IMR-90 (cell line): ENCODE results near the gene OR14K1. TPM values are rescaled to one million over a fixed set of nuclear protein-coding genes. Genes with fewer than 3 reads are reported as not detected.

Experiments used
- ATAC-seq: fragments of 200-7000 bp; cut with Tn5 transposase; 2 replicates; pipeline ENCODE4 v1.9.1; 2020; ENCODE audit warnings: low read depth, mild to moderate bottlenecking, moderate library complexity
- BruUV-seq: library from RNA; stranded (reverse); fragments of 400-500 nt; replicated peaks from 2 replicates; lab custom pipeline; 2021; lab: Mats Ljungman, UMichigan
- CTCF ChIA-PET: fragments of 300-600 bp; formaldehyde crosslinking; extraction: SDS; loops from one replicate; lab custom pipeline; 2021; ENCODE audit warnings: antibody characterized with exemption; lab: Yijun Ruan, JAX
- POLR2A ChIA-PET: fragments of 300-600 bp; sonication (Branson Sonifier 250); formaldehyde crosslinking; loops from one replicate; lab custom pipeline; 2022; ENCODE audit warnings: antibody characterized with exemption; ENCODE audit not compliant: unreplicated experiment; lab: Charles Lee
- DNase-seq: peaks from one replicate; pipeline ENCODE4 v3.0.0; 2013
- H2AFZ ChIP-seq: replicated peaks from 2 replicates; pipeline ENCODE3; 2013; ENCODE audit warnings: low read length, mild to moderate bottlenecking; ENCODE audit not compliant: poor library complexity
- H2AK5ac ChIP-seq: 2 replicates; pipeline ENCODE4 v1.6.1; 2013; ENCODE audit warnings: low read depth, low read length, inconsistent platforms
- H2AK9ac ChIP-seq: replicated peaks from 2 replicates; pipeline ENCODE3; 2013; ENCODE audit warnings: mild to moderate bottlenecking, low read depth, low read length, moderate library complexity; ENCODE audit not compliant: poor library complexity
- H2BK120ac ChIP-seq: 2 replicates; pipeline ENCODE4 v1.6.1; 2013; ENCODE audit warnings: low read depth, low read length, inconsistent platforms
- H2BK15ac ChIP-seq: 3 replicates; pipeline ENCODE4 v1.6.1; 2013; ENCODE audit warnings: low read depth, low read length, inconsistent platforms
- H2BK20ac ChIP-seq: 2 replicates; pipeline ENCODE4 v1.6.1; 2013; ENCODE audit warnings: low read depth, mild to moderate bottlenecking, inconsistent platforms, low read length, moderate library complexity
- H2BK5ac ChIP-seq: 2 replicates; pipeline ENCODE4 v1.6.1; 2013; ENCODE audit warnings: mild to moderate bottlenecking, low read depth, low read length, inconsistent platforms; ENCODE audit not compliant: poor library complexity, severe bottlenecking
- H3K14ac ChIP-seq: replicated peaks from 2 replicates; pipeline ENCODE4 v1.6.1; 2013; ENCODE audit warnings: low read depth, low read length, inconsistent platforms
- H3K18ac ChIP-seq: 2 replicates; pipeline ENCODE4 v1.6.1; 2013; ENCODE audit warnings: low read depth, low read length, control low read depth
- H3K23ac ChIP-seq: 2 replicates; pipeline ENCODE4 v1.6.1; 2013; ENCODE audit warnings: low read depth, low read length, inconsistent platforms
- H3K27ac ChIP-seq: 2 replicates; pipeline ENCODE4 v1.5.1; 2013; ENCODE audit warnings: mild to moderate bottlenecking, control low read depth, low read length; ENCODE audit not compliant: insufficient read depth
- H3K27me3 ChIP-seq: 2 replicates; pipeline ENCODE4 v1.6.1; 2013; ENCODE audit warnings: low read length; ENCODE audit not compliant: control insufficient read depth, insufficient read depth
- H3K36me3 ChIP-seq: 2 replicates; pipeline ENCODE4 v1.6.1; 2013; ENCODE audit warnings: low read length, mixed read lengths; ENCODE audit not compliant: control insufficient read depth, insufficient read depth
- H3K4ac ChIP-seq: 2 replicates; pipeline ENCODE4 v1.6.1; 2013; ENCODE audit warnings: low read depth, low read length, inconsistent platforms
- H3K4me1 ChIP-seq: 2 replicates; pipeline ENCODE4 v1.6.1; 2013; ENCODE audit warnings: low read length, mixed read lengths; ENCODE audit not compliant: control insufficient read depth, insufficient read depth
- H3K4me2 ChIP-seq: 2 replicates; pipeline ENCODE4 v1.6.1; 2013; ENCODE audit warnings: low read depth, mild to moderate bottlenecking, control low read depth, low read length, moderate library complexity
- H3K4me3 ChIP-seq: 2 replicates; pipeline ENCODE4 v1.5.1; 2013; ENCODE audit warnings: low read depth, mild to moderate bottlenecking, control low read depth, low read length, moderate library complexity; ENCODE audit not compliant: insufficient read depth
- H3K56ac ChIP-seq: 2 replicates; pipeline ENCODE4 v1.6.1; 2013; ENCODE audit warnings: low read length, inconsistent platforms; ENCODE audit not compliant: insufficient read depth; ENCODE audit errors: extremely low read depth
- H3K79me1 ChIP-seq, 2 experiments: 2 replicates each; pipeline ENCODE4 v1.6.1; 2013; ENCODE audit warnings: low read length in 2 of 2, inconsistent platforms in 1 of 2, low read depth in 1 of 2
- H3K9ac ChIP-seq: 2 replicates; pipeline ENCODE4 v1.6.1; 2013; ENCODE audit warnings: low read depth, low read length, control low read depth
- H3K9me1 ChIP-seq: 2 replicates; pipeline ENCODE4 v1.6.1; 2013; ENCODE audit warnings: low read length, inconsistent platforms; ENCODE audit not compliant: insufficient read depth
- H3K9me3 ChIP-seq: 2 replicates; pipeline ENCODE4 v1.6.1; 2013; ENCODE audit warnings: low read length; ENCODE audit not compliant: control insufficient read depth, insufficient read depth
- H4K20me1 ChIP-seq: 2 replicates; pipeline ENCODE4 v1.6.1; 2013; ENCODE audit warnings: low read length, inconsistent platforms; ENCODE audit not compliant: insufficient read depth
- H4K5ac ChIP-seq: 2 replicates; pipeline ENCODE4 v1.6.1; 2013; ENCODE audit warnings: mild to moderate bottlenecking, low read depth, low read length, control low read depth
- H4K8ac ChIP-seq, 2 experiments: 2 replicates each; pipeline ENCODE4 v1.6.1; 2013; ENCODE audit warnings: low read depth in 2 of 2, low read length in 2 of 2, control low read depth in 1 of 2, inconsistent platforms in 1 of 2
- H4K91ac ChIP-seq: 2 replicates; pipeline ENCODE4 v1.6.1; 2013; ENCODE audit warnings: low read depth, low read length, inconsistent platforms; ENCODE audit not compliant: insufficient read depth
- NFE2L2 ChIP-seq: fragments of 150-350 bp; IDR thresholded peaks from 2 replicates; pipeline ENCODE4 v1.6.1; 2016; ENCODE audit warnings: low read depth, mild to moderate bottlenecking, low read length
- WGBS, 2 experiments: methylation state at CpG; one replicate each; pipeline versions ENCODE4 v1.1.5 to v1.1.7; 2013; ENCODE audit warnings: missing lambda C conversion rate in 2 of 2; ENCODE audit not compliant: insufficient read length in 1 of 2; ENCODE audit errors: extremely low coverage in 2 of 2; 5-methylcytosine and 5-hydroxymethylcytosine counted together
- dilution Hi-C: fragments of 300-500 bp; cut with HindIII; formaldehyde crosslinking; loops from one replicate; pipeline ENCODE4 v1.14.3; 2018; ENCODE audit warnings: low sequenced_read_pairs; ENCODE audit not compliant: unreplicated experiment
- in situ Hi-C: fragments of 300-500 bp; cut with MboI; formaldehyde crosslinking; loops from 3 replicates; pipeline ENCODE4 v1.14.3; 2019; ENCODE audit warnings: low sequenced_read_pairs, inconsistent platforms, mixed read lengths
- intact Hi-C: fragments of 100-400 bp; cut with micrococcal nuclease; formaldehyde crosslinking; loops from 2 replicates; pipeline ENCODE4 v1.10.0; 2022
- polyA plus RNA-seq, 3 experiments: library from polyadenylated mRNA; depleted of rRNA; stranded (reverse); fragments of >200 nt; gene quantifications; 2 replicates each; pipeline ENCODE4 v1.2.3, GENCODE V29; 2012; ENCODE audit warnings: low replicate concordance in 1 of 3
- total RNA-seq: library from RNA; depleted of rRNA; stranded (reverse); fragments of >200 nt; gene quantifications from 2 replicates; pipeline ENCODE4 v1.2.3, GENCODE V29; 2012

Gene OR14K1
- total and polyA plus RNA-seq, 2 of the 4 experiments (the other 2 are of a cell fraction), result not detected

DNA sequence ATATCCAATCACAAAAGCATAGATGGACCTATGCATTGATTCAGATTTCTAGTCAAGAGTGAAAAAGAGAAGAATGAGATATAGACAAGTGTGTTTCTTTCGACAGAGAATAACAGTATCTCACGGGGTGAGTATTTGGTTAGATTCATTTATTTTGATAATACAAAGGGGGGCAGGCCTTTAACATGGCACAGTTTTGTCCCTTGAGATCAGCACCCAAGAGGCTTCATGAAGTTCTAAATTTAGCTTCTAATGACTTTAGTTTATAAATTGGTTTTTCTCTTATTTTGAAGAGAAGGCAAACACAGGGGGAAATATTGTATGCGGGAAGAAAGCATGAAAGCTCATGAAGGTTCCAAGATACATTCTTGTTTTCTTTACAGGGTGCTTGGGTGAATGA lies 22.0 kb downstream of the OR14K1 start, which contains the start of gene OR1C1:
Gene OR1C1 (minus strand): TSS at position 101 of the 400 bp plus-strand sequence. CDS start 2,150 bp downstream, outside the sequence.
- Histone ChIP-seq H3K23ac (no peak within 1 kb of the TSS), H3K14ac (no peak within 1 kb of the TSS), H3K4me3 (no peak within 1 kb of the TSS), H2AK9ac (no peak within 1 kb of the TSS), H3K4me2 (no peak within 1 kb of the TSS), H3K9me1 (no peaks in the 10 kb centered on the region), H4K8ac (no peak within 1 kb of the TSS), H3K4ac (no peak within 1 kb of the TSS), H2BK20ac (no peak within 1 kb of the TSS), H2AK5ac (no peak within 1 kb of the TSS), H4K5ac (no peak within 1 kb of the TSS), H3K79me1 (no peaks in the 10 kb centered on the region), H2BK5ac (no peak within 1 kb of the TSS), H2BK120ac (no peak within 1 kb of the TSS), H3K9ac (no peak within 1 kb of the TSS), H2BK15ac (no peak within 1 kb of the TSS), H3K4me1 (no peaks in the 10 kb centered on the region), H3K27me3 (no peaks in the 10 kb centered on the region), H3K56ac (no peak within 1 kb of the TSS), H4K20me1 (no peaks in the 10 kb centered on the region), H3K27ac (no peak within 1 kb of the TSS), H2AFZ (no peak within 1 kb of the TSS), H3K9me3 (peaks cover 10% of the 10 kb centered on the region), H3K18ac (no peak within 1 kb of the TSS), H4K91ac (no peak within 1 kb of the TSS), H3K36me3 (no peaks in the 10 kb centered on the region)
- ChIA-PET CTCF (no interaction called here), POLR2A (no interaction called here)
- ATAC-seq, result no peak
- intact Hi-C loops (no loop called here), in situ Hi-C loops (no loop called here), dilution Hi-C loops (no loop called here)
- no peak for TF ChIP-seq NFE2L2
- BruUV-seq, result no TSS peak
- DNase-seq, result no peak
- WGBS, 2 experiments, result no CpG with 5 or more reads among the region's 3 CpGs
